ENCODE measurements around the gene RPP38. TPM values are rescaled to one million over a fixed set of nuclear protein-coding genes. Genes with fewer than 3 reads are reported as not detected.

Gene RPP38
- total and polyA plus RNA-seq, 2 of the 8 experiments (the other 6 are each of a cell fraction or from before 2014, with no cell fraction given): 20.8 to 23.3 TPM

GRCh38 chr10:15122477-15123030 lies 25.4 kb downstream of the RPP38 start:
- Histone ChIP-seq H3K4me2 (ENCODE audit: insufficient read depth in 1 of 2, low read depth in 2 of 2, low read length in 2 of 2) (no peak overlapping the region), H3K56ac (replicated peaks; ENCODE audit: insufficient read length, low read depth, low read length) (no peak overlapping the region), H2AFZ (ENCODE audit: low read length) (no peak overlapping the region), H2BK20ac (ENCODE audit: low read length) (no peak overlapping the region), H4K5ac (ENCODE audit: insufficient read length, low read depth, low read length) (no peak overlapping the region), H3K4ac (replicated peaks; ENCODE audit: insufficient read length, low read depth, low read length) (no peak overlapping the region), H3K9ac (replicated peaks in 1 of 4; ENCODE audit: extremely low read depth in 1 of 4, low read depth in 3 of 4, low read length in 3 of 4) (no peak overlapping the region), H2AK5ac (ENCODE audit: low read depth, low read length) (no peak overlapping the region), H4K91ac (replicated peaks; ENCODE audit: insufficient read length, low read length) (no peak overlapping the region), H3K23me2 (ENCODE audit: low read depth, low read length) (no peaks in the 10 kb centered on the region), H2BK120ac (replicated peaks; ENCODE audit: low read depth, low read length) (no peak overlapping the region), H3K27ac (ENCODE audit: low read depth, low read length) (no peak overlapping the region), H3K27me3 (replicated peaks in 1 of 4; ENCODE audit: control insufficient read depth in 3 of 4, extremely low read depth in 1 of 4, insufficient read depth in 3 of 4, low read length in 3 of 4) (no peaks in the 10 kb centered on the region), H3K14ac (ENCODE audit: insufficient read length) (no peak overlapping the region), H3K4me3 (ENCODE audit: extremely low read depth in 1 of 4, insufficient read depth in 2 of 4, low read depth in 3 of 4, low read length in 4 of 4) (no peak overlapping the region), H4K20me1 (replicated peaks in 1 of 2; ENCODE audit: control insufficient read depth in 1 of 2, insufficient read depth in 2 of 2, low read length in 2 of 2) (no peaks in the 10 kb centered on the region), H4K8ac (ENCODE audit: extremely low read depth, insufficient read depth, low read length) (no peak overlapping the region), H3K18ac (ENCODE audit: extremely low read depth, low read length) (no peak overlapping the region), H2BK12ac (ENCODE audit: low read depth, low read length) (no peak overlapping the region), H3K36me3 (ENCODE audit: control insufficient read depth in 2 of 4, insufficient read depth in 4 of 4, low read length in 3 of 4) (peaks cover 0 to 16% (median 8%) of the 10 kb centered on the region in 4 experiments; a peak in 5 of 8 replicates), H3K9me3 (ENCODE audit: insufficient read depth in 2 of 2, low read depth in 1 of 2, low read length in 1 of 2) (no peaks in the 10 kb centered on the region), H3K4me1 (replicated peaks in 1 of 4; ENCODE audit: control insufficient read depth in 3 of 4, insufficient read depth in 4 of 4, low read length in 3 of 4) (no peaks in the 10 kb centered on the region), H2BK5ac (ENCODE audit: low read depth, low read length) (no peak overlapping the region), H3K79me1 (ENCODE audit: low read depth, low read length) (no peaks in the 10 kb centered on the region), H3K23ac (ENCODE audit: insufficient read length) (no peak overlapping the region), H3K79me2 (ENCODE audit: control insufficient read depth in 1 of 2, insufficient read depth in 2 of 2, low read length in 2 of 2) (no peaks in the 10 kb centered on the region), H2BK15ac (ENCODE audit: low read length) (no peak overlapping the region)
- POLR2A ChIA-PET (ENCODE audit: partially characterized antibody): no interaction called here
- FAIRE-seq: no peak
- CTCF ChIA-PET (ENCODE audit: partially characterized antibody): no interaction called here
- no peak for DNase-seq (ENCODE audit: low read depth in 1 of 2, low spot score in 2 of 2)
- 87% methylated on average over 9 of the region's 9 CpGs; no CpG with 5 or more reads in 1 of the 2 experiments for WGBS, 2 experiments (ENCODE audit: extremely low coverage in 1 of 2, insufficient coverage in 1 of 2, insufficient read length in 1 of 2, insufficient replicate concordance in 2 of 2, low coverage in 1 of 2, low lambda C conversion rate in 2 of 2, missing lambda C conversion rate in 1 of 2)
- TF ChIP-seq TEAD4 (IDR thresholded peaks at IDR 0.05; ENCODE audit: low read depth, low read length) (no peak), FOSL1 (IDR thresholded peaks at IDR 0.05; ENCODE audit: insufficient read depth, low read depth, low read length) (no peak), SIN3A (conservative IDR thresholded peaks at IDR 0.05 in 1 of 2, IDR thresholded peaks at IDR 0.05 in 1 of 2; ENCODE audit: low read depth in 1 of 2, low read length in 2 of 2) (no peak), CBX8 (IDR thresholded peaks at IDR 0.05; ENCODE audit: borderline replicate concordance, low read depth, low read length) (no peak), ASH2L (IDR thresholded peaks at IDR 0.05; ENCODE audit: low read length) (no peak), SP2 (IDR thresholded peaks at IDR 0.05; ENCODE audit: low read length) (no peak)
